ENCODE measurements around the gene SLC34A1. TPM values are rescaled to one million over a fixed set of nuclear protein-coding genes. Genes with fewer than 3 reads are reported as not detected.

SLC34A1 gene
- total RNA-seq, 2 donors from 2014 or later: 0.19 to 0.21 TPM

DNA sequence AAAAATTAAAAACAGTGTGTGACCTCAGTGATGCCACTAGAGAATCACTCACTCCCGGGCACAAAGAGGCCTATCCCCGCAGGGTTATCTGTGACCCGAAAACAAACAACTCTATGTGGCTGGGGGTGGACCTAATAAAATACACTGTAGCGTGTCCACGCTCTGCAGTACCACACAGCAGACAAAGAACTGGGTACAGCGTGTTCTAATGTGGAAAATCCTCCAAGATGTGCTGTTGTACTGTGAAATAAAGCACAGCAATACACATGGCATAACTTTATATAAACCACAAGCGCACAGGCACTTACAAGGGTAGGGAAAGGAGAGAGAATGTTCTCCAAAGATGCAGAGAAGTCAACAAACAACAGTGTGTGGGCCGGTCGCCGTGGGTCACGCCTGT, 8.1 kb upstream of the SLC34A1 start:
- DNase-seq (no peak), ATAC-seq (replicated peaks in 1 of 2) (no peak)
- Mint-ChIP-seq H3K27me3 (ENCODE audit: low read depth) (no peaks in the 10 kb centered on the region), H3K36me3 (ENCODE audit: insufficient read depth in 2 of 2) (no peaks in the 10 kb centered on the region), H3K27ac (peak overlapping the region; percentile 68), H3K9me3 (no peaks in the 10 kb centered on the region), H3K4me1 (ENCODE audit: low read depth) (peaks cover 56% of the 10 kb centered on the region), H3K4me3 (no peak overlapping the region)

DNA sequence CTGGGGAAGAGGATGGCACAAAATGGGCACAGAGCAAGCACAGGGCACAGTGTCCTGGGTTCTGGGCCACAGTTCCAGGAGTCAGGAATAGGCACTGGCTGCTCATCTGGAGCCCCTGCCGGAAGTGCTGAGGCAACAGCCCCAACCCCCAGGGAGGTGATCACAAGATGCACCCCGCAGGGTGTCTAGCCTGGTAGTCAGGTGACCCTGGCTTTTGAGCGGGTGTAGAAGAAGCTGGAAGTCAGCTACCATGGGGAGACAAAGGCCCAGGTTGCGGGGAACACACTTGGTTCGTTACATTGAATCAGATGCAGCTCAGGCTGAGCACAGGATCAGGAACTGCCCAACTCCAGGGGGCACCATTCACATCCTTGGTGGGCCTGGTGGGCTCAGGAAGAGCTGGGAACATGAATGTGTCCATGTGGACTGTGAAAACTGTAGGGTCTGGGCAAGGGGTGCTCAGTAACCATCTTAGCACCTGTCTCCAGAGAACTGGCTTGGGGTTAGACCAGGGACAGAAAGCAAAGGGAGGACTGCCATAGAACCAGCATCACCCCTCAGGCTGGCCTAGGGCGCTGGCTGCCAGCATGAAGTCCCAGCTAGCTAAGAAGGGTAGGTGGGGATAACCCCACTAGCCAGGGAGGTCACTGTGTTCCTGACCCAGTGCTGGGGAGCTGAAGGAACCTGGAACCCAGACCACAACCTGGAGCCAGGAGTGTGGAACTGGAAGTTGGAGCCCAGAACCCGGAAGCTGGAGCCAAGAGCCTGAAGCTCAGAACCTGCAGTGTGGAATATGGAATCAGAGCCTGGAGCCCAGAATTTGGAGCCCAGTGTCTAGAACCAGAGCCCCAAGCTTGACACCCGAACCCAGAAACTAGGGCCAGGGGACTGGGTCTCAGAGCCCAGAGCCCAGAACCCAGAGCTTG, 6.1 kb upstream of the SLC34A1 start:
- Mint-ChIP-seq H3K27ac (no peak overlapping the region), H3K27me3 (ENCODE audit: low read depth) (no peaks in the 10 kb centered on the region), H3K9me3 (no peaks in the 10 kb centered on the region), H3K36me3 (ENCODE audit: insufficient read depth in 2 of 2) (no peaks in the 10 kb centered on the region), H3K4me1 (ENCODE audit: low read depth) (peaks cover 46% of the 10 kb centered on the region), H3K4me3 (no peak overlapping the region)
- ATAC-seq (replicated peaks in 1 of 2) (no peak), DNase-seq (no peak)

DNA sequence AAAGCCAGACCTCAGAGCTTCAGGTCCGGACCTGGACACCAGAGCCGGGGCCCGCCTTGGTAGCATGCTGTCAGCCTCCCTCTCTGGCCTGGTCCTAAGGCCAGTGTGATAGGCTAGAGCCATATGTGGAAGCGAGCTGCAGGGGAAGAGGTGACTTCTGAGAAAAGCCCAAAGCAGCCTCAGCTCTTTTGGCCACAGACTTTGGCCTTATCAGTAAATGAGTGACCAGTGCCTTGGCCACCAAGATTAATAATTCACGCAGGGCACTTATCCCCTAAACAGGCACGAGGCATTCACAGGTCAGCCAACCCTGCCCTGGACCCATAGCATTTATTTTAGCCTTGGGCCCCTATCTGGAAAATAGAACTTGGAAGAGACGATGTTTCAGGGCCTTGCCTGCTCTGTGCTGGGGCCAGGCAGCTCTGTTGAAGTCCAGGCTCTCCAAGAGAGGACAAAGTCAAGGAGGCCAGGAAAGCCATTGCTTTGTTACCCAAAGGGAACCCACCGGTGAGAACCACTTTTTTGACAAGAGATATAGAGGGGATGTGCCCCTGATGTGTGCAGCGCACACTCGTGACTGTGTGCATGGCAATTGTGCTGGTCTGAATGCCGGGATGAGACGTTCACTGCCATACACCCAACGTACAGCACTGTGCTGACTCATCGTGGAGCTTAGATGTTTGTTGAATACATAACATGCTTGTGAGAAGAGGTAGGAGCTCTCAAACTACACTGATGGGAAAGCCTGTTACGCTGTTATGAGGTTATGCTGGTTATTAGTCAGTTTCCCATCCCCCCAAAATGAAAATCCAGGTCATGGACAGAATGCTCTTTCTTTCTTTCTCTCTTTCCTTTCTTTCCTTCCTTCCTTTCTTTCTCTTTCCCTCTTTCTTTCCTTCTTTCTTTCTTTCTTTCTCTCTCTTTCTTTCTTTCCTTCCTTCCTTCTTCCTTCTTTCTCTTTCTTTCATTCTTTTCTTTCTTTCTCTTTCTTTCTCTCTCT, 5.0 kb upstream of the SLC34A1 start:
- Mint-ChIP-seq H3K4me3 (peak overlapping the region; percentile 38 to 45), H3K4me1 (ENCODE audit: low read depth) (peaks cover 35% of the 10 kb centered on the region), H3K27ac (peak overlapping the region; percentile 87), H3K27me3 (ENCODE audit: low read depth) (no peaks in the 10 kb centered on the region), H3K36me3 (ENCODE audit: insufficient read depth in 2 of 2) (no peaks in the 10 kb centered on the region), H3K9me3 (no peaks in the 10 kb centered on the region)
- peak; percentile 92 to 99 for ATAC-seq (replicated peaks in 1 of 2)
- DNase-seq: peak; percentile 43 to 54

DNA sequence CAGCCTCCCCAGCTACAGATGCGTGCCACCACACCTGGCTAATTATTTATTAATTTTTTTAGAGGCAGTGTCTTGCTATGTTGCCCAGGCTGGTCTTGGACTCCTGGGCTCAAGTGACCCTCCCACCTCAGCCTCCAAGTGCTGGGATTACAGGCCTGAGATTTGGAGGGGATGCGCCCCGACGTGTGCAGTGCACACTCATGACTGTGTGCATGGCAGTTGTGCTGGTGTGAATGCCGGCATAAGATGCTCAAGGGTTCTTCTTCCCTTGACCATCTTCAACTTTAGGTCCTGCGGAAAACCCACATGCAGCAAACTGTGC, 3.5 kb upstream of the SLC34A1 start:
- Mint-ChIP-seq H3K36me3 (ENCODE audit: insufficient read depth in 2 of 2) (no peaks in the 10 kb centered on the region), H3K9me3 (no peaks in the 10 kb centered on the region), H3K4me3 (no peak overlapping the region), H3K4me1 (ENCODE audit: low read depth) (peaks cover 27% of the 10 kb centered on the region), H3K27me3 (ENCODE audit: low read depth) (no peaks in the 10 kb centered on the region), H3K27ac (no peak overlapping the region)
- no peak for DNase-seq
- ATAC-seq (replicated peaks in 1 of 2): no peak

DNA sequence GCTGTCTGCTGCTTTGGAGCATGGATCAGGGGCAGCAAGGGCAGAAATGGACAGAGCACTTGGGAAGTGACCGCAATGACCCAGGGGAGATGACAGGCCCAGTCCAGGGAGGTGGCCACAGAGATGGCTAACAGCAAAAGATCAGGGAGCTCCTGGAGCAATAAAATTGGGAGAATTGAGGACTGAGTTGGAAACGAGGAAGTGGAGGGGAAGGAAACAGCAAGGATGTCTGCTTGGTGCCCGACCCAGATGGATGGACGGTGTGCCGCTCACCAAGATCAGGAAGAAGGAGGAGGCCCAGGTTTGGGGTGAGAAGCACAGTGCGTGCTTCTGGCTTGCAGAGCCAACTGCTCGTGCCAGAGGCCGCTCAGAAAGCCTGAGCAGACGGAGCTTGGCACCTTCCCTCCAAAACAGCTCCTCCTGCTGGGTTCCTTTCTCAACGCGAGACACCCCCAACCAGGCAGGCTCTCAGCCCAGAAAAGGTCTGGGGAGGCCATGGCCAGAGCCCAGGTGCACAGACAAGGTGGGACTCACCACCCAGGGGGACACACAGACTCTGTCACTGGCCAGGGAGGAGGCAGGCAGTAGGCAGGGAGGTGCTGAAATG, 1.7 kb upstream of the SLC34A1 start:
- DNase-seq: peak; percentile 27 to 37

DNA sequence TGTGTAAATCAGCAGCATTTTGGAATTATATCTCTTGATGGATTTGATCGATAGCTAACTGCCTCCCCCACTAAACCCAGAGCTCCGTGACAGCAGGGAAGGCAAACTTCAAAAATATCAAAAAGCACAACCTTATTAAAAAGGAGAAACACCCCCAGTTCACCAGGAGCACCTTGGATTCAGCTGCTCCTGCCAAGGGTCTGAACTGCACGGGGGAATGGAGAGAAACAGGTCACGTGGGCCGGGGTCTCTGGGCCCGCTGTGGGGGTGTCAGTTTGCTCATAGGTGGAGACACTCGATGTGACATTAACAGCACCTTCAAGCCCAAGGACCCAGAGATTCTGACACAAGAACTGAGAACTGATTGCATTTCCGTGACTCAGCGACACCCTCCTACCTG, 1.1 kb upstream of the SLC34A1 start:
- Mint-ChIP-seq H3K9me3 (no peaks in the 10 kb centered on the region), H3K27ac (no peak overlapping the region), H3K27me3 (ENCODE audit: low read depth) (no peaks in the 10 kb centered on the region), H3K4me3 (no peak overlapping the region), H3K36me3 (ENCODE audit: insufficient read depth in 2 of 2) (no peaks in the 10 kb centered on the region), H3K4me1 (ENCODE audit: low read depth) (peaks cover 27% of the 10 kb centered on the region)
- DNase-seq: no peak
- ATAC-seq (replicated peaks in 1 of 2): no peak

More for the DNA sequence above, 1.7 kb upstream of the SLC34A1 start:
- Mint-ChIP-seq H3K27ac (no peak overlapping the region), H3K9me3 (no peaks in the 10 kb centered on the region), H3K4me1 (ENCODE audit: low read depth) (peaks cover 27% of the 10 kb centered on the region), H3K36me3 (ENCODE audit: insufficient read depth in 2 of 2) (no peaks in the 10 kb centered on the region), H3K4me3 (no peak overlapping the region), H3K27me3 (ENCODE audit: low read depth) (no peaks in the 10 kb centered on the region)
- ATAC-seq (replicated peaks in 1 of 2): peak in 1 of 2 donors; percentile 48

DNA sequence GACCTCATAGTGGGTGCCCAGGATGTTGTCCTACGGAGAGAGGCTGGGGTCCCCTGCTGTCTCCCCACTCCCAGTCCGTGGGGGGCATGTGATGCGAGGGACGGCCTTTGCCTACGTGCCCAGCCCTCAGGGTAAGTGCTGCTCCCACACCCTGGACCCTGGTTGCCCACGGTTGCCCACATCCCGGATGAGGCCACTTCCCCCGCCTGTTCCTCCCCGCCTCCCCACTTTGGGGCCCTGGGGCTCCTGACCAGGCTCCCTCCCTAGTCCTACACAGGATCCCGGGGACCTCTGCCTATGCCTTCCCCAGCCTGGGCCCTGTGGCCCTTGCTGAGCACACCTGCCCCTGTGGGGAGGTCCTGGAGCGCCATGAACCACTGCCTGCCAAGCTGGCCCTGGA, 1.5 kb downstream of the SLC34A1 start:
- no peaks in the 10 kb centered on the region for H3K36me3 Mint-ChIP-seq (ENCODE audit: insufficient read depth in 2 of 2)
- H3K27me3 Mint-ChIP-seq (ENCODE audit: low read depth): no peaks in the 10 kb centered on the region
- H3K27ac Mint-ChIP-seq: no peak overlapping the region
- ATAC-seq (replicated peaks in 1 of 2): no peak
- peaks cover 35% of the 10 kb centered on the region for H3K4me1 Mint-ChIP-seq (ENCODE audit: low read depth)
- no peak overlapping the region for H3K4me3 Mint-ChIP-seq
- DNase-seq: no peak
- H3K9me3 Mint-ChIP-seq: no peaks in the 10 kb centered on the region

DNA sequence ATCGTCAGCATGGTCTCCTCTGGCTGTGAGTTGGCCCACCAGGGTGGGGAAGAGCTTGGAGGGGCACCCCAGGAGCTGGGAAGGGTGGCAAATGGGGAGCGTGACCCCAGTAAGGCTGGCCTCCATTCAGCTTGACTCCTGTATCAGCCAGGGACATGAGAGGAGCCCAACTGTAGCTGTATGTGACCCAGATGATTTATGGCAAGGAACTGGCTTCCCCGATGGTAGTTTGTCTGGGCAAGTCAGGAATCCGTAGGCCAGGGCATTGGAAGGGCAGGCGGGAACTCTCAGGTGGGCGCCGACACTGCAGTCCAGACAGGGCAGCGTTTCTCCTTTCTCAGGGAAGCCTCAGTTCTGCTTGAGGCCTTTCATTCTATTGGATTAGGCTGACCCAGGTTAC, 2.3 kb downstream of the SLC34A1 start:
- peaks cover 43% of the 10 kb centered on the region for H3K4me1 Mint-ChIP-seq (ENCODE audit: low read depth)
- ATAC-seq (replicated peaks in 1 of 2): no peak
- no peak overlapping the region for H3K4me3 Mint-ChIP-seq
- no peaks in the 10 kb centered on the region for H3K9me3 Mint-ChIP-seq
- H3K27me3 Mint-ChIP-seq (ENCODE audit: low read depth): no peaks in the 10 kb centered on the region
- H3K36me3 Mint-ChIP-seq (ENCODE audit: insufficient read depth in 2 of 2): no peaks in the 10 kb centered on the region
- DNase-seq: no peak
- no peak overlapping the region for H3K27ac Mint-ChIP-seq

DNA sequence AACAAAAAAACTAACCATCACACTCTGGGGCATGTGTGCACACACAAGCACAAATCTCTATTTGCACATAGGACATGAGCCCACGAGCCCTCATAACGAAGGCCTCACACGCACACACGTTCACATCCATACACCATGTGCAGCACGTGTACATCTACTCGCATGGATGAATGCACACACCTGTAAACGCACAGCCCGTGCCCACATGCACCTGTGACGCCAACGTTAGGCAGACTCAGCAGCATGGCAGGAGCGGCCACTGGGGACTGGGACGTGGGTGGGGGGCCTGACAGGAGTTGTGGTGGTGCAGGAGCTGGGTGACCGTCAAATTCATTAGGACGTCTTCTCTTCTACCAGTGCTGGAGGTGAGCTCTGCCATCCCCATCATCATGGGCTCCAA, 3.2 kb downstream of the SLC34A1 start:
- no peaks in the 10 kb centered on the region for H3K27me3 Mint-ChIP-seq (ENCODE audit: low read depth)
- H3K27ac Mint-ChIP-seq: no peak overlapping the region
- no peak overlapping the region for H3K4me3 Mint-ChIP-seq
- H3K36me3 Mint-ChIP-seq (ENCODE audit: insufficient read depth in 2 of 2): no peaks in the 10 kb centered on the region
- ATAC-seq (replicated peaks in 1 of 2) (no peak), DNase-seq (no peak)
- H3K9me3 Mint-ChIP-seq: no peaks in the 10 kb centered on the region
- peaks cover 42% of the 10 kb centered on the region for H3K4me1 Mint-ChIP-seq (ENCODE audit: low read depth)

DNA sequence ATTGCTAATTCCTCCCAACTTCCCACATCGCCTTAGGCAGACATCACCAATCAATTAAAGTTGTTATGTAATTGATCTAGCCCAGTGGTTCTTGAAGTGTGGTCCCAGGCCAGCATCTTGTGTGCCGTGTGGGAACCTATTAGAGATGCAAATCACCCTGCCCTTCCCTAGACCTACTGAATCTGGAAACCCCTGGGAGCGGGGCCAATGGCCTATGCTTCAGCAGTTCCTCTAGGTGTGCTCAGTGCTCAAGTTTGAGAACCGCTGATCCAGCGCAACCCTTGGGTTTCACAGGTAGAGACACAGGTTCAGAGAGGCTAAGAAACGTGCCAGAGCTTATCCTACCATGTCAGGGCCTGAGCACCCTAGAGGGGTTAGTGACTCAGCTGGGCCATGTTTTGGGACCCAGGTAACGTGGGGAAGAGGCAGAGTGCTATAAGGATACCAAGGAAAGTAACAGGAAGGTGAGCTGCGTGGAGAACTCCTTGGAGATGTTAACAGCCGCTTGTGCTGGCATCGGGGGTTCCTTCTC, 4.4 kb downstream of the SLC34A1 start:
- Mint-ChIP-seq H3K36me3 (ENCODE audit: insufficient read depth in 2 of 2) (no peaks in the 10 kb centered on the region), H3K9me3 (no peaks in the 10 kb centered on the region), H3K4me1 (ENCODE audit: low read depth) (peaks cover 37% of the 10 kb centered on the region), H3K27me3 (ENCODE audit: low read depth) (no peaks in the 10 kb centered on the region), H3K4me3 (peak overlapping the region; percentile 26 to 71), H3K27ac (no peak overlapping the region)
- no peak for ATAC-seq (replicated peaks in 1 of 2)
- no peak for DNase-seq

DNA sequence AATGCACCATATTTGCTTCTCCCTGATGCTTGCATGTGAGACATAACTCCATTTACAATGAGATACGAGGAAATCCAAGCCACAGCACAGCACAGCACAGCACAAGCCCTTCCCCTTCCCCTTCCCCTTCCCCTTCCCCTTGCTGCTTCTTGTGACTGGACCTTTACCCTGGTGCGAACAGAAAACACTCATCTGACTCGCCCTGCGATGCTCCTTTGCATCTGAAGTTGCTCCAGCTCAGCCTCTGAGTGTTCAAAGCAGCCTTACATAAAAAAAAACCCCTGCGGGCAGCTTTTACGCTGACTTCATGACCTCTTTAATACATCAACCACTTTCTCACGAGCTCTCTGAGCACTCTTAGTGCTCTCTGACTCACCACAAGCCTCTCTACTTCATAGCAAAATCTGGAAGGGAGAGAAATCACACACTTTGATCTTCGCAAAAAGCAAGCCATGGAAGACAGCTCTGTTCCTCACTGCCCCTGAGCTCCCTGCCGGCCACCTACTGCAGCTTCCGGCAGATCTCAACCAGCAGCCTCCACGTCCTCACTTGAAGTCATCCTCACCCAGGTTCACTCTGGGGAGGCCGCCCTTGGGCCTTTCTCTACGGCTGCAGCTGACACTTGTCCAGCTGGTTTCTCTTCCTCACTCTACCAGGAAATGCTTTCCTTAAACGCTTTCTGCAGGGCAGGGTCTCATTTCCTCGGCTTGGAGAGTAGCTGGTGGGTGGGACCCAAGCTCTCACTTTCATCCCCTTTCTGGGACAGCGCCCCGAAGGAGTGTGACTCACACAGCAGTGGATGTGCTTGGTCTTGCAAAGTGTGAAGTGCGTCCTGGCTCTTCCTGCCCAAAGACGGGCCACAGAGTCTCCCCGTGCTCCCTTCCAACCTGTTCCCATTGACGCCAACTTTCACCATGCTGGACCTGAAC, 5.3 kb downstream of the SLC34A1 start:
- H3K27ac Mint-ChIP-seq: peak overlapping the region; percentile 75
- H3K27me3 Mint-ChIP-seq (ENCODE audit: low read depth): no peaks in the 10 kb centered on the region
- peak overlapping the region; percentile 26 to 71 for H3K4me3 Mint-ChIP-seq
- no peaks in the 10 kb centered on the region for H3K9me3 Mint-ChIP-seq
- H3K36me3 Mint-ChIP-seq (ENCODE audit: insufficient read depth in 2 of 2): no peaks in the 10 kb centered on the region
- DNase-seq: peak; percentile 65 to 73
- peak; percentile 86 for ATAC-seq (replicated peaks in 1 of 2)
- peaks cover 37% of the 10 kb centered on the region for H3K4me1 Mint-ChIP-seq (ENCODE audit: low read depth)

Measured in activated T-cell treated with anti-CD3 and anti-CD28 coated beads, Interleukin-2, amount 50 U/mL, for 72 hours (primary cell).